OCI-LY7 (cell line): ENCODE data around the gene PHYKPL. TPM values are rescaled to one million over a fixed set of nuclear protein-coding genes. Genes with fewer than 3 reads are reported as not detected.
A peak's percentile ranks its signal among the peaks of the same experiment; 100 is the strongest.

Source experiments
- BruUV-seq: library from RNA; stranded (reverse); fragments of 400-500 nt; replicated peaks from 2 replicates; lab custom pipeline; 2021; lab: Mats Ljungman, UMichigan
- CTCF ChIA-PET: fragments of 300-600 bp; sonication (Branson Sonifier 250); formaldehyde crosslinking; loops from one replicate; lab custom pipeline; 2022; ENCODE audit warnings: antibody characterized with exemption; ENCODE audit not compliant: unreplicated experiment; lab: Charles Lee
- POLR2A ChIA-PET: fragments of 300-600 bp; sonication (Branson Sonifier 250); formaldehyde crosslinking; loops from one replicate; lab custom pipeline; 2022; ENCODE audit warnings: antibody characterized with exemption; lab: Charles Lee
- DNase-seq: peaks from one replicate; pipeline ENCODE4 v3.0.0-alpha.2; 2015; ENCODE audit warnings: low spot score
- H2AFZ ChIP-seq: fragments of 200-600 bp; sonication (generic), shearing (Covaris generic); 2 replicates; pipeline ENCODE4 v1.6.1; 2014; ENCODE audit warnings: mild to moderate bottlenecking, antibody characterized with exemption, low read length, moderate library complexity
- H3K27ac ChIP-seq: fragments of 200-600 bp; sonication (generic); 2 replicates; pipeline ENCODE4 v1.5.1; 2014; ENCODE audit warnings: mixed run types, low read depth, mild to moderate bottlenecking, moderate library complexity, low read length, inconsistent platforms; ENCODE audit not compliant: poor library complexity, severe bottlenecking
- H3K36me3 ChIP-seq: fragments of 200-600 bp; sonication (generic); 2 replicates; pipeline ENCODE4 v1.6.1; 2014; ENCODE audit warnings: mild to moderate bottlenecking, antibody characterized with exemption, low read length, moderate library complexity, mixed read lengths; ENCODE audit not compliant: insufficient read depth
- H3K4me1 ChIP-seq: fragments of 200-600 bp; sonication (generic); 2 replicates; pipeline ENCODE4 v1.5.1; 2014; ENCODE audit warnings: mild to moderate bottlenecking, low read length; ENCODE audit not compliant: insufficient read depth, poor library complexity, severe bottlenecking
- H3K4me2 ChIP-seq: fragments of 200-600 bp; sonication (generic); 2 replicates; pipeline ENCODE4 v1.6.1; 2014; ENCODE audit warnings: mild to moderate bottlenecking, low read length
- H3K4me3 ChIP-seq: fragments of 200-600 bp; sonication (generic); 2 replicates; pipeline ENCODE4 v1.5.1; 2014; ENCODE audit warnings: mild to moderate bottlenecking, low read depth, low read length; ENCODE audit not compliant: poor library complexity, severe bottlenecking
- H3K79me2 ChIP-seq: fragments of 200-600 bp; sonication (generic); 2 replicates; pipeline ENCODE4 v1.6.1; 2016; ENCODE audit warnings: low read depth, mild to moderate bottlenecking, low read length, moderate library complexity, mixed read lengths; ENCODE audit not compliant: insufficient read depth
- H3K9me2 ChIP-seq: fragments of 200-600 bp; sonication (generic); 2 replicates; pipeline ENCODE4 v1.6.1; 2016; ENCODE audit warnings: mild to moderate bottlenecking, low read length, mixed read lengths; ENCODE audit not compliant: insufficient read depth
- H3K9me3 ChIP-seq: fragments of 200-600 bp; sonication (generic); 2 replicates; pipeline ENCODE4 v1.6.1; 2014; ENCODE audit warnings: mild to moderate bottlenecking, mixed run types, low read length, mixed read lengths
- H4K20me1 ChIP-seq: fragments of 200-600 bp; sonication (generic); 2 replicates; pipeline ENCODE4 v1.6.1; 2014; ENCODE audit warnings: mild to moderate bottlenecking, antibody characterized with exemption, low read length, moderate library complexity, mixed read lengths; ENCODE audit not compliant: insufficient read depth
- EZH2phosphoT487 ChIP-seq: fragments of 200-600 bp; sonication (generic); IDR thresholded peaks from 2 replicates; pipeline ENCODE4 v1.6.1; 2018; ENCODE audit warnings: low read depth, borderline replicate concordance, mild to moderate bottlenecking, mixed run types, antibody characterized with exemption, low read length, moderate library complexity, mixed read lengths
- intact Hi-C: fragments of 100-400 bp; cut with micrococcal nuclease; formaldehyde crosslinking; loops from one replicate; pipeline ENCODE4 v1.10.0; 2022; ENCODE audit not compliant: unreplicated experiment
- total RNA-seq, 2 experiments: library from RNA; depleted of rRNA in 1 of 2; stranded (reverse); fragments of >200 nt in 1 of 2; shearing (Covaris generic) in 1 of 2; gene quantifications; 2 replicates each; pipeline ENCODE4 v1.2.3, GENCODE V29; 2014 to 2022
- TF ChIP-seq, protein P1 (sequence below): fragments of 200-600 bp; sonication (generic); conservative IDR thresholded peaks from 2 replicates; pipeline ENCODE4 v1.5.1; 2014; ENCODE audit warnings: mild to moderate bottlenecking, antibody characterized with exemption, low read length, moderate library complexity, mixed read lengths

PHYKPL gene
- total RNA-seq, 2 experiments from 2014 or later, result 86.3 to 146 TPM

GRCh38 chr5:178214160-178214803, 18.3 kb downstream of the PHYKPL start:
- Histone ChIP-seq H3K79me2 (peaks cover 4% of the 10 kb centered on the region; the same call in 1 of the 2 replicates), H2AFZ (no peak overlapping the region), H3K9me3 (no peaks in the 10 kb centered on the region), H3K9me2 (no peaks in the 10 kb centered on the region), H3K27ac (no peak overlapping the region), H3K4me1 (peaks cover 32% of the 10 kb centered on the region), H3K36me3 (peaks cover 97% of the 10 kb centered on the region), H4K20me1 (peaks cover 20% of the 10 kb centered on the region), H3K4me3 (no peak overlapping the region), H3K4me2 (no peak overlapping the region)
- CTCF ChIA-PET, result no interaction called here
- intact Hi-C loops, result no loop called here
- no peak for DNase-seq
- no TSS peak for BruUV-seq
- no peak for TF ChIP-seq EZH2phosphoT487
- TF ChIP-seq, protein P1, sequence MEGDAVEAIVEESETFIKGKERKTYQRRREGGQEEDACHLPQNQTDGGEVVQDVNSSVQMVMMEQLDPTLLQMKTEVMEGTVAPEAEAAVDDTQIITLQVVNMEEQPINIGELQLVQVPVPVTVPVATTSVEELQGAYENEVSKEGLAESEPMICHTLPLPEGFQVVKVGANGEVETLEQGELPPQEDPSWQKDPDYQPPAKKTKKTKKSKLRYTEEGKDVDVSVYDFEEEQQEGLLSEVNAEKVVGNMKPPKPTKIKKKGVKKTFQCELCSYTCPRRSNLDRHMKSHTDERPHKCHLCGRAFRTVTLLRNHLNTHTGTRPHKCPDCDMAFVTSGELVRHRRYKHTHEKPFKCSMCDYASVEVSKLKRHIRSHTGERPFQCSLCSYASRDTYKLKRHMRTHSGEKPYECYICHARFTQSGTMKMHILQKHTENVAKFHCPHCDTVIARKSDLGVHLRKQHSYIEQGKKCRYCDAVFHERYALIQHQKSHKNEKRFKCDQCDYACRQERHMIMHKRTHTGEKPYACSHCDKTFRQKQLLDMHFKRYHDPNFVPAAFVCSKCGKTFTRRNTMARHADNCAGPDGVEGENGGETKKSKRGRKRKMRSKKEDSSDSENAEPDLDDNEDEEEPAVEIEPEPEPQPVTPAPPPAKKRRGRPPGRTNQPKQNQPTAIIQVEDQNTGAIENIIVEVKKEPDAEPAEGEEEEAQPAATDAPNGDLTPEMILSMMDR, result no peak
- POLR2A ChIA-PET, result interaction anchor here (1.2 kb wide), 1 partner anchor 10 kb away, joined by 3 read pairs; the partner anchor contains the start of gene HNRNPAB

DNA sequence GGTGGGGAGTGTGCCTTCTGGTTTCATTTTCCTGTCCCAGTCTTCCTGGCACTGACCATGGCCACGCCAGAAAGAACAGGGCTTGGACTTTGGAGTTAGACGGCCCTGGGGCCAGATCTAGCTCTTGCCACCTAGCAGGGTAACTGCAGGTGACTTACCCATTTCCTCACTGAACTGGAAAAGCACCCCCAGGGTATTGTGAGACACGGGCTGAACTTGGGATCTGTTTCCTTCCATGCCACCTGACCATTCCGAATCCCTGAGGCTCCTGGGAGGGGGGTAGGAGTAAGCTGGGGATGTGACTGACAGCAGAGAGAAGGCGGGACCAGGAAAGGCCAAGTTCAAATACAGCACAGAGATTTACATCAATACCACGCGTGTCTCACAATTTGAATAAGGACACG, 18.9 kb downstream of the PHYKPL start:
- no TSS peak for BruUV-seq
- Histone ChIP-seq H4K20me1 (peaks cover 25% of the 10 kb centered on the region), H3K4me3 (no peak overlapping the region), H3K4me1 (peaks cover 32% of the 10 kb centered on the region), H2AFZ (no peak overlapping the region), H3K4me2 (no peak overlapping the region), H3K79me2 (peaks cover 8% of the 10 kb centered on the region; the same call in 1 of the 2 replicates), H3K36me3 (peaks cover 97% of the 10 kb centered on the region), H3K9me3 (no peaks in the 10 kb centered on the region), H3K27ac (peak overlapping the region; percentile 7), H3K9me2 (no peaks in the 10 kb centered on the region)
- intact Hi-C loops, result no loop called here
- ChIA-PET POLR2A (interaction anchor here (1.2 kb wide), 1 partner anchor 10 kb away, joined by 3 read pairs; the partner anchor contains the start of gene HNRNPAB), CTCF (no interaction called here)
- TF ChIP-seq, protein P1, result no peak
- no peak for TF ChIP-seq EZH2phosphoT487
- no peak for DNase-seq

- no peak for DNase-seq
- Histone ChIP-seq H3K9me3 (no peaks in the 10 kb centered on the region), H3K27ac (peak overlapping the region; percentile 7), H3K9me2 (no peaks in the 10 kb centered on the region), H3K4me2 (no peak overlapping the region), H3K4me1 (peaks cover 32% of the 10 kb centered on the region), H3K36me3 (peaks cover 97% of the 10 kb centered on the region), H2AFZ (no peak overlapping the region), H3K79me2 (peaks cover 13% of the 10 kb centered on the region), H3K4me3 (no peak overlapping the region), H4K20me1 (peaks cover 27% of the 10 kb centered on the region)
- BruUV-seq, result no TSS peak
- TF ChIP-seq, protein P1, result no peak
- no peak for TF ChIP-seq EZH2phosphoT487
- CTCF ChIA-PET, result no interaction called here
- intact Hi-C loops, result no loop called here
- POLR2A ChIA-PET, result interaction anchor here (1.2 kb wide), 1 partner anchor 9 kb away, joined by 3 read pairs; the partner anchor contains the start of gene HNRNPAB
Measured at GRCh38 chr5:178213003-178213461, 19.6 kb downstream of the PHYKPL start.
